GM12873 (cell line): Measurements from ENCODE around the gene POMT1.

ENCODE experiments used
- CTCF ChIP-seq: IDR thresholded peaks from 2 replicates; pipeline ENCODE4 v1.5.1; 2012; ENCODE audit warnings: low read depth, mild to moderate bottlenecking, moderate library complexity, low read length, control low read depth; ENCODE audit not compliant: insufficient read depth; ENCODE audit errors: missing control alignments

POMT1 gene

GRCh38 chr9:131478421-131478868, 24.3 kb upstream of the POMT1 start:
- peak; percentile 68 for TF ChIP-seq CTCF

GRCh38 chr9:131478911-131479310, 23.8 kb upstream of the POMT1 start:
- no peak for TF ChIP-seq CTCF

GRCh38 chr9:131480258-131480657, 22.5 kb upstream of the POMT1 start:
- TF ChIP-seq CTCF = no peak

GRCh38 chr9:131481441-131482342, 21.0 kb upstream of the POMT1 start:
- TF ChIP-seq CTCF = no peak

GRCh38 chr9:131482343-131483006, 20.2 kb upstream of the POMT1 start:
- no peak for TF ChIP-seq CTCF

- no peak for TF ChIP-seq CTCF
Measured at GRCh38 chr9:131483319-131484050, 19.2 kb upstream of the POMT1 start.

GRCh38 chr9:131484051-131484445, 18.7 kb upstream of the POMT1 start:
- no peak for TF ChIP-seq CTCF
